Natural killer cell (primary cell): ENCODE results near the gene PPP1R14B. TPM values are rescaled to one million over a fixed set of nuclear protein-coding genes. Genes with fewer than 3 reads are reported as not detected.
A peak's percentile ranks its signal among the peaks of the same experiment; 100 is the strongest.

Experiments
- ATAC-seq, 3 donors: fragments of 150-1000 bp in 2 of 3; fragments of 200-7000 bp in 1 of 3; cut with Tn5 transposase; 1 replicate in 1 of 3; 2 replicates in 2 of 3; pipeline ENCODE4 v1.10.0; 2021; ENCODE audit warnings: mild to moderate bottlenecking in 2 of 3, moderate library complexity in 2 of 3
- DNase-seq, 2 donors: peaks; one replicate each; pipeline versions ENCODE4 v3.0.0 to v3.0.0-alpha.2; 2013 to 2021; ENCODE audit warnings: mixed read lengths in 1 of 2
- H3K27ac ChIP-seq: one replicate; pipeline ENCODE4 v1.5.1; 2013; ENCODE audit warnings: mild to moderate bottlenecking, low read length
- H3K27me3 ChIP-seq: one replicate; pipeline ENCODE4 v1.6.1; 2013; ENCODE audit warnings: low read length; ENCODE audit not compliant: control insufficient read depth, insufficient read depth
- H3K36me3 ChIP-seq: one replicate; pipeline ENCODE4 v1.6.1; 2013; ENCODE audit warnings: low read length; ENCODE audit not compliant: control insufficient read depth, insufficient read depth
- H3K4me1 ChIP-seq: one replicate; pipeline ENCODE4 v1.6.1; 2013; ENCODE audit warnings: low read length; ENCODE audit not compliant: control insufficient read depth, insufficient read depth
- H3K4me3 ChIP-seq: one replicate; pipeline ENCODE4 v1.5.1; 2013; ENCODE audit warnings: low read length
- H3K9me3 ChIP-seq: one replicate; pipeline ENCODE4 v1.6.1; 2013; ENCODE audit warnings: low read length; ENCODE audit not compliant: control insufficient read depth, insufficient read depth
- H3K27ac Mint-ChIP-seq, 2 donors: one replicate each; pipeline ENCODE4 v1.8.0; 2022; ENCODE audit warnings: mild to moderate bottlenecking in 2 of 2, mixed read lengths in 2 of 2, moderate library complexity in 1 of 2
- H3K27me3 Mint-ChIP-seq, 2 donors: one replicate each; pipeline ENCODE4 v1.8.0; 2022; ENCODE audit warnings: low read depth in 2 of 2, mixed read lengths in 2 of 2
- H3K36me3 Mint-ChIP-seq: one replicate; pipeline ENCODE4 v1.8.0; 2022; ENCODE audit warnings: mixed read lengths
- H3K4me1 Mint-ChIP-seq, 2 donors: one replicate each; pipeline ENCODE4 v1.8.0; 2022; ENCODE audit warnings: mixed read lengths in 2 of 2
- H3K4me3 Mint-ChIP-seq: one replicate; pipeline ENCODE4 v1.8.0; 2022; ENCODE audit warnings: mild to moderate bottlenecking, moderate library complexity, mixed read lengths
- H3K9me3 Mint-ChIP-seq, 2 donors: one replicate each; pipeline ENCODE4 v1.8.0; 2022; ENCODE audit warnings: mixed read lengths in 2 of 2
- WGBS: methylation state at CpG from one replicate; pipeline ENCODE4 v1.1.7; 2013; ENCODE audit warnings: missing lambda C conversion rate; ENCODE audit not compliant: insufficient coverage; 5-methylcytosine and 5-hydroxymethylcytosine counted together
- intact Hi-C: fragments of 100-400 bp; cut with micrococcal nuclease; formaldehyde crosslinking; loops from one replicate; pipeline ENCODE4 v1.14.2; 2022
- total RNA-seq, 4 donors: library from RNA; stranded (reverse); fragments of 120-200 nt in 1 of 4; gene quantifications; one replicate each; pipeline versions ENCODE4 v1.2.3 to v1.2.4, GENCODE V29; 2013 to 2022
- TF ChIP-seq, protein P1 (sequence below): fragments of 200-600 bp; IDR thresholded peaks from one replicate; pipeline ENCODE4 v1.8.0; 2022; ENCODE audit warnings: antibody characterized with exemption

PPP1R14B gene
- total RNA-seq, 3 donors from 2014 or later (not counting 1 experiment from before 2014, with no cell fraction given) = 16.9 to 21.3 (median 21.0) TPM

DNA sequence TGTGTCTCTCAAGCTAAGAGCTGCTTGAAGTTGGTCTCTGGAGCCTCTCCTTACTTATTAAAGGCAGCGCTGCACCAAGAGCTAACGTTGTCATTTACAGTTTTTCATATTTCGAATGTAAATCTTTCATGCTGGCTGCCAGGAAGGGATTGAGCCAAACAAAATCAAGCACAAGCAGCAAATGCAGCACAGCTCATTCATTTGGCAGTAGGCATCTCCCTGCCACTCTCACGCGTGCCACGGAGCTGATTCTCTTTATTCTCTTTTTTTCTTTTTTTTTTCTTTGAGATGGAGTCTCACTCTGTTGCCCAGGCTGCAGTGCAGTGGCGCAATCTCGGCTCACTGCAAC lies 13.8 kb downstream of the PPP1R14B start:
- Histone ChIP-seq H3K27me3 (no peaks in the 10 kb centered on the region), H3K4me1 (peaks cover 59% of the 10 kb centered on the region), H3K4me3 (no peak overlapping the region), H3K9me3 (no peaks in the 10 kb centered on the region), H3K27ac (no peak overlapping the region), H3K36me3 (peaks cover 5% of the 10 kb centered on the region)
- TF ChIP-seq, protein P1, sequence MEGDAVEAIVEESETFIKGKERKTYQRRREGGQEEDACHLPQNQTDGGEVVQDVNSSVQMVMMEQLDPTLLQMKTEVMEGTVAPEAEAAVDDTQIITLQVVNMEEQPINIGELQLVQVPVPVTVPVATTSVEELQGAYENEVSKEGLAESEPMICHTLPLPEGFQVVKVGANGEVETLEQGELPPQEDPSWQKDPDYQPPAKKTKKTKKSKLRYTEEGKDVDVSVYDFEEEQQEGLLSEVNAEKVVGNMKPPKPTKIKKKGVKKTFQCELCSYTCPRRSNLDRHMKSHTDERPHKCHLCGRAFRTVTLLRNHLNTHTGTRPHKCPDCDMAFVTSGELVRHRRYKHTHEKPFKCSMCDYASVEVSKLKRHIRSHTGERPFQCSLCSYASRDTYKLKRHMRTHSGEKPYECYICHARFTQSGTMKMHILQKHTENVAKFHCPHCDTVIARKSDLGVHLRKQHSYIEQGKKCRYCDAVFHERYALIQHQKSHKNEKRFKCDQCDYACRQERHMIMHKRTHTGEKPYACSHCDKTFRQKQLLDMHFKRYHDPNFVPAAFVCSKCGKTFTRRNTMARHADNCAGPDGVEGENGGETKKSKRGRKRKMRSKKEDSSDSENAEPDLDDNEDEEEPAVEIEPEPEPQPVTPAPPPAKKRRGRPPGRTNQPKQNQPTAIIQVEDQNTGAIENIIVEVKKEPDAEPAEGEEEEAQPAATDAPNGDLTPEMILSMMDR = no peak
- ATAC-seq = no peak
- H3K9me3 Mint-ChIP-seq = no peaks in the 10 kb centered on the region
- WGBS = 94% methylated on average over 8 of the region's 8 CpGs
- H3K27me3 Mint-ChIP-seq = no peaks in the 10 kb centered on the region
- H3K4me3 Mint-ChIP-seq = peak overlapping the region; percentile 42
- H3K4me1 Mint-ChIP-seq = peaks cover 13 to 34% of the 10 kb centered on the region in 2 donors
- intact Hi-C loops = no loop called here
- H3K36me3 Mint-ChIP-seq = no peaks in the 10 kb centered on the region
- no peak for DNase-seq
- H3K27ac Mint-ChIP-seq = peak overlapping the region; percentile 65 to 93

DNA sequence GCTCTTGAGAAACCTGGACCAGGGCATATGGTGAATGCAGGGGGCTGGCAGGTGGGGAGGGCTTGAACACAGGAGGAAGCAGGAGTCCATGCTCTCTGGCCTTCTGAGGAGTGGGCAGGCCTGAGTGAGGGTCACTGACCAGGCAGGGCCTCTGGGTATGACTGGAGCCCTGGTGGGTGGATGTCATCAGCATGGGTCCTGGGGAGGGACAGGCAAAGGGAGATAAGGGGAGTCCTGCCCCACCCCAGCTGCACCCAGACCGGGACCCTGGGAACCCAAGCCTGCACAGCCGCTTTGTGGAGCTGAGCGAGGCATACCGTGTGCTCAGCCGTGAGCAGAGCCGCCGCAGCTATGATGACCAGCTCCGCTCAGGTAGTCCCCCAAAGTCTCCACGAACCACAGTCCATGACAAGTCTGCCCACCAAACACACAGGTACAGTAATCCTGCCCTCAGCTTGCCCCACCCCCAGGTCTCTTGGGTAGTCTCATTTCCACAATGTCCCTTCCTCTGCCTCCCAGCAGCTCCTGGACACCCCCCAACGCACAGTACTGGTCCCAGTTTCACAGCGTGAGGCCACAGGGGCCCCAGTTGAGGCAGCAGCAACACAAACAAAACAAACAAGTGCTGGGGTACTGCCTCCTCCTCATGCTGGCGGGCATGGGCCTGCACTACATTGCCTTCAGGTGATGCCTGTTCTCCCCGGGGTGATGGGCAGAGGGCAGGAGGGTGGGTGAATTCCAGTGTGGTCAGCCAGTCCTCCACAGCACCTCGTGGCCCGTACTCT lies 14.4 kb downstream of the PPP1R14B start:
- peaks cover 2% of the 10 kb centered on the region for H3K36me3 ChIP-seq
- peak in 1 of 2 donors; percentile 28 for DNase-seq
- Mint-ChIP-seq H3K36me3 (no peaks in the 10 kb centered on the region), H3K27me3 (no peaks in the 10 kb centered on the region), H3K4me3 (peak overlapping the region; percentile 64), H3K27ac (peak overlapping the region; percentile 65 to 93), H3K9me3 (no peaks in the 10 kb centered on the region), H3K4me1 (peaks cover 15 to 40% of the 10 kb centered on the region in 2 donors)
- H3K27me3 ChIP-seq = no peaks in the 10 kb centered on the region
- intact Hi-C loops = no loop called here
- no peak overlapping the region for H3K27ac ChIP-seq
- peaks cover 57% of the 10 kb centered on the region for H3K4me1 ChIP-seq
- WGBS = 89% methylated on average over 15 of the region's 15 CpGs
- H3K4me3 ChIP-seq = no peak overlapping the region
- TF ChIP-seq, protein P1 = no peak
- no peaks in the 10 kb centered on the region for H3K9me3 ChIP-seq
- no peak for ATAC-seq

DNA sequence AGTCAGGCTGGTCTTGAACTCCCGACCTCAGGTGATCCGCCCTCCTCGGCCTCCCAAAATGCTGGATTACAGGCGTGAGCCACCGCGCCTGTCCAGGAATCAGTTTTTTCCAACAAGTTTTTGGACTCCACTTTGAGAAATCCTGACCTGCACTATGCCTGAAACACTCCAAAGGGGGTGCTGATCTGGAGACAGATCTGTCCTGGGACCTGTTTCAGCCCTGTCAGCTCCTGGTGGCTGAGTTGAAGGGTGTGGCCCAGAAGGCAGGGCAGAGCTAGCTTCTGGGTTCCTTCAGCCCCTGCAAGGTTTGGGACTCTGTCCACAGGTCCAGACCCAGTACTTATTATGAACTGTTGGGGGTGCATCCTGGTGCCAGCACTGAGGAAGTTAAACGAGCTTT lies 15.2 kb downstream of the PPP1R14B start:
- ATAC-seq (no peak), DNase-seq (no peak)
- H3K27me3 ChIP-seq = no peaks in the 10 kb centered on the region
- peaks cover 65% of the 10 kb centered on the region for H3K4me1 ChIP-seq
- intact Hi-C loops = no loop called here
- WGBS = 89% methylated on average over 7 of the region's 7 CpGs
- H3K36me3 ChIP-seq = peaks cover 2% of the 10 kb centered on the region
- H3K27ac ChIP-seq = no peak overlapping the region
- TF ChIP-seq, protein P1 = no peak
- H3K36me3 Mint-ChIP-seq = no peaks in the 10 kb centered on the region
- H3K9me3 Mint-ChIP-seq = no peaks in the 10 kb centered on the region
- H3K9me3 ChIP-seq = no peaks in the 10 kb centered on the region
- peaks cover 22 to 43% of the 10 kb centered on the region in 2 donors for H3K4me1 Mint-ChIP-seq
- no peak overlapping the region for H3K4me3 ChIP-seq
- H3K27ac Mint-ChIP-seq = peak overlapping the region; percentile 48 to 93
- H3K4me3 Mint-ChIP-seq = peak overlapping the region; percentile 81
- H3K27me3 Mint-ChIP-seq = no peaks in the 10 kb centered on the region
